ENCODE results near the gene TNFAIP2.
A peak's percentile ranks its signal among the peaks of the same experiment; 100 is the strongest.
"Not testable (repeated sequence)": the region's sequence is repeated elsewhere in the genome, so short reads cannot be mapped to it uniquely, and the experiment has no call there.

Gene TNFAIP2

DNA sequence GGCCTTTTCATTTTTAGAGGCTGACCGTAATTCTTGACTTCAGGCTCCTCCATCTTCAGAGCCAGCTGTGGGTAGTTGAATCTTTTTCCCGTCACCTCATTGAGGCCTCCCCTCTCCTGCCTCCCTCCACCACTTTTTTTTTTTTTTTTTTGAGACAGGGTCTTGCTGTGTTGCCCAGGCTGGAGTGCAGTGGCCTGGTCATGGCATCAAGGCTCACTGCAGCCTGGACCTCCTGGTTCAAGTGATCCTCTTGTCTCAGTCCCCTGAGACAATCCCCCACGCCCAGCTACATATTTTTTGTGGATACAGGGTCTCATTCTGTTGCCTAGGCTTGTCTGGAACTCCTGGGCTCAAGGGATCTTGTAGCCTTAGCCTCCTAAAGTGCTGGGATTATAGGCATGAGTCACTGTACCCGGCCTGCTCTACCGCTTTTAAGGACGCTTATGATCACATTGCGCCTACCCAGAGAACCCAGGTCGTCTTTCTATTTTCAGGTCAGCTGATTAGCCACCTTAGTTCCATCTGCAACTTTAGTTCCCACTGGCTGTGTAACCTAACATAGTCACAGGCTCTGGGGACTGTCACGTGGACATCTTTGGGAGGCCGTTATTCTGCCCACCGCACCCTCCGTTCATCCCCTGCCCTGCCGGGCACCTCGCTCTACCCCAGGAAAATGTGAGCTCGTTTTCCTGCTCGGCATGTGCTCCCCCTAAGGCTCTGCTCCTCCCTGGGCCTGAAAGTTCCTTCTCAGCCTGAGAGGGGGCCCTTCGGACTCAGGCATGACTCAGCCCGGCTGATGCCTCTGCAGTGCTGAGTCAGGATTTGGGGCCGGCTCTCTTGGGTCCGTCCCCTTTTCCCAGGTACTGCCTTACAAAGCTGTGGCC lies 13.4 kb downstream of the TNFAIP2 start:
- DNase-seq, result no peak

DNA sequence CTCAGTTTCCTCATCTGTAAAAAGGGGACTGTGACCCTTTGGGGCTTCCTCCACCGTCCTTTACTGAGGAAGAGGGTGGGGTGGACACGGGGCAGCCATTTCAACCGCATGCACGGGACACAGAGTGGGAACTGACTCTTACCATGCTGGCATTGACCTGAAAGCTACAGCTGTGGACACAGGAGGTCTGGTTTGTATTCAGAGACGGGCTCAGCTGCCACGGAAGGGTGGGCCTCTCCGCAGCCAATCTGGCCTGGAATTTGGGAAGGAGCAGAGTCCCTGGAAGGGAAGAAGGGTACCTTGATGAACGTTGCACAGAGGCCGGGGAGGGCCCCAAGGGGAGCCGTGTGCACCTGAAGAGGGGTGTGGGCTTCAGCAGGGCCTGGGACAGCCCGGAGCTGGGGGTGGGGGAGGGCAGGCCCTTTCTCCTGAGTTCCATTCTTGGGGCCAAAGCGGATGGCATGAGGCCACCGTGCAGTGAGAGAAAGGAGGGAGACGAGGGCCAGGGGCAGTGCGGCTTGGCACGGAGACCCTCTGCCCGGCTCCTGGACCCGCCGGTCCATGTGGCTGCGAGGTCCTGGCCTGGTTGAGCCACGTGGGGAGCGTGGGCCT lies 14.5 kb downstream of the TNFAIP2 start:
- no peak for DNase-seq

DNA sequence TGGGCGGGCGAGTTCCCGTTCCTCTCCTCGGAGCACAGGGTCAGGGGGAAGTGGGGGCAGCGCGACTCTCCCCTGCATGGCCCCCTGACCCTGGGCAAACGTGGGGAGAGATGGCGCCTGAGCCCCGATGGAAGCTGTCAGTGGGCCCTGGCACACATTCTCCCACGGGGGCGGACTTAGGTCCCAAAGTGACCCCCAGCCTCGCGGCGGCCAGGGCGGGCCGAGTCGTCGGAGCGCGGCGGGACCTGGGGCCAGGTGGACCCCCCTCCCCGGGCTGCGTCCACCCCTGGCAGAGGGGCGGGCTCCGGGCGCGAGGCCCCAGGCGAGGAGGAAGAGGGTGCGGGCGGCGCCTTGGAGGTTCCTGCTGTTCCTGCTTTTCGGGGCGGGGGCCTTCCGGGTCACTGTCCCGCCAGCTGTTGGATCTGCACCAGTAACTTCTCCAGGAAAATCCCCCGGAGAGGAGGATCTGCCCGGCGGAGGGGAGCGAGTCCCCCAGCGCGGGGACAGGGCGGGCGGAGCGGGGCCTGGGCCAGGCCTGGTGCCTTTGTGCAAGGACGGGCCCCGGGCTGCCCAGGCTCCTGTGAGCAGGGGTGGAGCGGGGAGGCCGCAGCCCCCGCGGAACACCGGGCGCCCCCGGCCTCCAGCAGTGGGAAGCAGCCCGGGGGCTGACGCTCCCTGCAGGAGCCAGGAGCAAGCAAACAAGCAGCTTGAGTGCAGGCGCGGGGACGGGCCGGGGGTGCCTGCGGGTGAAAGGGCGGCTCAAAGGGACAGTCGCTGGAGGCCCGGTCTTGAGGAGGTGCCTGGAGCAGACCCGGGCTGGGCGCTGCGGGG lies 15.3 kb downstream of the TNFAIP2 start:
- no peak for DNase-seq

DNA sequence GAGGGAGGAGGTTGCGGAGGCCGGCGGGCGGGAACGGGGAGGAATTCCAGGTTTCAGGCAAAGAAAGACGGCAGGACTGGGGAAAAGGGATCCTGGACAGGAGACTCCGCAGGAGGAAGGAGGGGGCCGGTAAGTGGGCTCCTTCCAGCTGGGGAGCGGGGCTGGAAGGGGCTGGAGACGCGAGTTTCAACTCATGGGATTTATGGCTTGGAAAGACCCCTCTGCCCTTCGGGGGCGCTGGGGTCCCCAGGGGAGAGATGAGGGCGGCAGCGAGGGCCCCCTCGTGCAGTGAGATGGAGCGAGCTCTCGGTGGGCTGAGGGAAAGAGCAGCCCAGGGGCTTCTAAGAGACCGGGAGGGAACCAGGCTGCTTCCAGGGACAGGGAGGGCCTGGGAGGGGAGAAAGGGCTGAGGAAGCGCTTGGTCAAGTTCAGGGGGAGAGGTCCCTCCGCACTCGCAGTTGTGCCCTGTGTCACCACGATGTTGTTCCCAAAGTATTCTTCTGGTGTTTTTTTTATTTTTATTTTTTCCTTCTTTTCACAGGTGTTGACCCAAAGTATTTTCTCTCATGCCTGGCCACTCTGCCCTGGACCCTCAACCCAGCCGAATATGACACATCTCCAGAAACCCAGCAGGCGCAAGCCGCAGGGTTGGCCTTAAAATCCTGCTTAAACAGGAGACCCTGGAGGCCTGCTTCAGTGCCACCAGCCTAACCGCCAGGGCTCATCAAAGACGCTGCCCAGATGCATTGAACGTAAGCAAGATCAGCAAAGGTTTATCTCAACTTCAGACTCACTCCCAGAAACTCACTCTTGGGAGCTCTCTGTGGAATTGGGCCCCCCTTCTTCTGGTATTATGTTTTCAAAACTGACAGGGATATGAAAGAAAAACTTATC lies 16.1 kb downstream of the TNFAIP2 start:
- no peak for DNase-seq

DNA sequence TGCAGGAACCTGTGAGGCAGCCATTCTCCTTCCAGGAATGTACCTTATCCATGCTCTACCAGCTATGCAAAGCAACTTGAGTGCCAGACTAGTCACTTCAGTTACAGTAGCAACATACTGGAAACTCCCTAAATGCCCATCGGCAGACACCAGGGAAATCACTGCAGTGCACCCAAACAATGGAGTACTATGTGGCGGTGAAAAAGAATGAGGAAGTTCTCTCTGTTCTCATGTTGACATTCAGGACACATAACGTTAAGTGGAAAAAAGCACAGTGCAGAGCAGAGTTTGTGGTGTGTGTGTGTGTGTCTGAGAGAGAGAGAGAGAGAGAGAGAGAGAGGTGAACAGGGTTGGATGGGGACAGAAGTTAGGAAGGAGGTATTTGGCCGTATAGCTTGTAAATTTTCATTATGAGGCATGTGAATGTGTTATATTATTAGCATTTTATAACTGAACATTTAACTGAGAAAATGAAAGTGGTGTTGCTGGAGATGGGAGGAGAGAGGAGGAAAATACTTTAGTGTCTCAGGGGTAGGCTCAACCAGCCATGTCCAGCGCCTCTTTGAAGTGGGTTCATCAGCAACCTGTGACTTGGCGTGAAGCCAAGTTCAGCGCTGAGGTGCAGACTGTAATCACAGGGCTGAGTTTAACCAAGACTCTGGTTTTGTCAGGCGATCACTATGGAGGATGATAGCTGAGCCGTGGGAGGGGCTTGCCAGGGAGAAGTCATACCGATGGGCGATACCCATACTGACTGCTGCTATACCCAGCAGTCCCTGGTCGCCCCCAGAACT lies 17.3 kb downstream of the TNFAIP2 start:
- DNase-seq, result peak; percentile 92

DNA sequence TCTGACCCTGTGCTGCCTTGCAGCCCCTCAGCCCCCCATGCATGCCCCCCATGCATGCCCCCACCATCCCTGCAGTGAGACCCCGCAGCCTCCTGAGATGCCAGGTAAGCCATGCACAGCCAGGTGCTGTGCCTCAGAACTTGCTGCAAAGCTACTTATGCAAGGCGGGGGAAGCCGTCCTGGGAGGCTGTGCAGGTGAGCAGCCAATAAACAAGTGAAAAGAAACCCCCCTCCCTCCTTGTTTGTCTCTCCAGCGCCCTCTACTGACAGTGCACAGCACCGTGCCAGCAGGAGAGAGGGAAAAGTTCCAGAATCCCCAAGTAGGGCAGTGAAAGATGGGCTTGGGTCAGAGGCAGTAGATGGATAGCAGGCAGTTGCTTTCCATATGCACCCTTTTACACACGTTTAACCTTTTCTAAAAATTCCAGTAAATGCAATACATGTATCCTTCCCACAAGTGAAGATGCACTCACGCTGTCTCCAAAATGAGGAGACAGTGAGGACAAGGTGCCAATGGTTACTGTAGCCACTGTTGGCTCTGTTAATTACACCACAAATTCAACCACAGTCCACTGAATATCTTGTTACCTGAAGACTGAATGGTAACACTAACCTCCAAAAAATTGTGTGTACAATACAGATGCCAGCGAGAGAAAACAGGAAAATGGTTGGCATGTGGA lies 18.0 kb downstream of the TNFAIP2 start:
- peak; percentile 77 for DNase-seq

DNA sequence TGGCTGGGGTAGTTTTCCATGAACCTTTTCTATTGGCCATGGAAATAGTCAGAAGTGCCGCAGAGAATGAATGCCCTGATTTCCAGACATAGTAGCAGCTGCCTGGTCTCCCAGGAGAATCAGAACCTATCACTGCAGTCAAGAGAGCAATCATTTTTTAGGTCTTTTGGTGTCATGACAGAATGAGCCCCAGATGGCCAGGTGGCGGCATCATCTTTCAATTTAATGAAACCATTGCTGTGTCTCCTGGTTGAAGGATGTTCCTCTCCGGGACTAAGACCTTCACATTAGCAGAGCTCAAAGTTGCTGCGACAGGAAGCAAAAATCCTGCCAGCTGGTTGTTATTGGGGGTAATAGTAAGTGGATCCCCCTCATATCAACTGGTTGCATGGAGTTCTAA lies 18.8 kb downstream of the TNFAIP2 start:
- no peak for DNase-seq

DNA sequence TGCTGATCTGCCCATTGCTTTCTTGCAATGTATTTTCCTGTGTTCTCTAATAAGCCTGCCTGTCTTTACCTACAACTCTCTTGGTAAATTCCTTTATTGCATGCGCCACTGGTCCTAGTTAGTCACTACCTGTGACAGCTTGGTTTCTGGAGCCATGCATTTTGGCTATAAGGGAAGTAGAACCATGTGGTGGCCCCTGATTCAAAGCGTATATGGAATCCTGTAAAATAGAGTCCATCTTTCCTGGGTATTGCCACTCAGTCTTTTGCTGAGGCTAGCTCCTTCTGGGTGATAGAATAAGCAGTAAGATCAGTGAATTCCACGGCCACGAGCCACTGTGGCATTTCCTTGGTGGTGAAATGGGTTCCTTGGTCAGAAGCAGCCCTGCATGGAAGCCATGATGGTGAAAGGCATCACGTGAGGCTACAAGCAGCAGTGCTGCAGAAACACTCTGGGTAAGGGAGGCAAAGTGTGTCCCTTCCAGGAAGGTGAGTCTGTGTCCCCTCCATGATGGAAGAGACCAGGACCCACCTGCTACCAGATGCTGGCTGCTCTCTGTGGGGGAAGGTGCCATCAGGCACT lies 19.6 kb downstream of the TNFAIP2 start:
- DNase-seq, result no peak

DNA sequence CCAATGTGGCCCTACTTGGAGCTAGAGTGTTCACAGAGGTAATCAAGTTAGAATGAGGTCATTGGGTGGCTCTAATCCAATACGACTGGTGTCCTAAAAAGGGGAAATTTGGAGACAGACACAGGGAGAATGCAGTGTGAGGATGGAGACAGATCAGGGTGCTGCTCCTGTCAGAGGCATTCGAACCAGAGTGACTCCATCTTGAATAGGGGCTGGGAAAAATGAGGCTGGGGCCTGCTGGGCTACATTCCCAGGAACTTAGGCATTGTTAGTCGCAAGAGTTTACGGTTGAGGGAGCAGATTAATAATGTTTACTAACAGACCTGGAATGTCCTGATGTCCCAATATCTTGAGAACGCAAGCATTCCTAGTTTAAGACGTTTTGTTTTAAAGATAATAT lies 20.2 kb downstream of the TNFAIP2 start:
- no peak for DNase-seq

DNA sequence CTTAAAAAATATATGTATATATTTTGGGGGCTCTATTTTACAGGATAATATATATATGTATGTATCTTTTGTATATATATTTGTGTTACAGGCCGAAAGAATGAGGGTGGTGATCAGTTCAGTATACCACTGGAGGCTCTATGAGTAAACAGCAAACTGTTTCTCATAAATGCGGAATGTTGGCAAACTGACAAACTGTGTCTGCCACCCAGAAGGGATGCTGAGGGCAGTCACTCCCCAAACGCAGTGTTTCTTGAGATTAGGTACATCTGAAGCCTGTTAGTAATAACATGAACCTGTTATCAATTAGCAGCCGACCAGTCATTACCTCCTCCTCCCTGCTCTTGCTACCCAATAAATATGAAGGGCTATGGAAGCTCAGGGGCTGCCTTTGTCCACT lies 20.8 kb downstream of the TNFAIP2 start:
- DNase-seq, result no peak

DNA sequence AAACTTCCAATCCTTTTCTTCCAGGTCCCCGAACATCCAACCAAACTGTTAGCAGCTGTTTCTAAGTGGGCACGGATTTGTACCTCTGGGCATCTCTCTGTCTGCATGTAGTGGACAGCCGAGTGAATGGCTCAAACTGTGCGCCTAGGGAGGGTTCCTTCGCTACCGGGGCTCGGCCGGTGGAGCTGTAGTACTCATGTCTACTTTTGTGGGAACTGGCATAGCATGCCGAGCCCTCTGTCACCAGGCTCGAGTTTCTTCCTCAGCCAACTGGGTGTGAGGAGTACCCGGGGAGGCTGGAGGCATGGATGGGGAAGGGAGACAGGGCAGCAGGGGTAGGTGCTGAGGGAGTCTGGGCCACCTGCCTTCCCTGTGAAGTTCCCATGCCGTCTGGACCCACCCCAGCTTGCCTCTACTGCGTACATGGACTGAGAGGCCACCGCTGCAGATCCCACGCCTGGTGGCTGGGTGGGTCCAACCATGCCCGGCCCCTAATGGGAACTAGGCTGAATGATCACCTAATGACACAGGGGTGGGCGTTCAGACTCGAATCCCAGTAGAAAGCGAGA lies 23.0 kb downstream of the TNFAIP2 start:
- no peak for DNase-seq

DNA sequence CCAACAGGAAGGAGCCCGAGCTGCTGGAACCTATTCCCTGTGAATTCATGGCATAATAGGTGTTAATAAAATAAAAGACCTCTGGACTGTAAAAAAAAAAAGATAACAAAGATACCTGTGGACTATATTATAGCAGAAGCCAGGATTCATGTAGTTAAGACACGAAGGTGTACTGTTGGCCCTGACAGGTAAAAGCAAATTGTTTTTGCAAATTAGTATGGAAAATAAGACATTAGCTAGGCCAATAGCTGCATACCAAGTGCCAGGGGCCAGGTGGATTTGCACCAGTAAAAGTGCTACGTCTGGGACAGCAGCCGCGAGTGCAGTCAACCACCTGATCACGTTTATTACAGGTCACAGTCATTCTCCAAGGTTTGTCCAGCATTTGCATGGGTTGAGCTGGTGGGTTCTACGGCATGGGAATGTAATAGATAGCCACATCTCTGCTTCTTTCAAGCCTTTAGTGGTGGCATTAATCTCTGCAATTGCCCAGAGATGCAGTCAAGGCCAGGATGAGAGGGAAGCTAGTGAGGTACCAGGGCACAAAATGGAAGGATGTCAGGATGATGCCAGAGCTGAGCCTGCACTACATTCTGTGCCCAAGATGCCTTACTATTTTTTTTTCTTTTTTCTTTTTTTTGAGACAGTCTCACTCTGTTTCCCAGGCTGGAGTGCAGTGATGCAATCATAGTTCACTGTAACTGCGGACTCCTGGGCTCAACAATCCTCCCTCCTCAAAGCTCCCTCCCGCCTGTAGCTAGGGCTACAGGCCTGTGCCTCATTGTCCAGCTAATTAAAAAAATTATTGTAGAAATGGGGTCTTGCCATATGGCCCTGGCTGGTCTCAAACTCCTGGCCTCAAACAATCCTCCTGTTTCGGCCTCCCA lies 26.3 kb downstream of the TNFAIP2 start:
- no peak for DNase-seq

DNA sequence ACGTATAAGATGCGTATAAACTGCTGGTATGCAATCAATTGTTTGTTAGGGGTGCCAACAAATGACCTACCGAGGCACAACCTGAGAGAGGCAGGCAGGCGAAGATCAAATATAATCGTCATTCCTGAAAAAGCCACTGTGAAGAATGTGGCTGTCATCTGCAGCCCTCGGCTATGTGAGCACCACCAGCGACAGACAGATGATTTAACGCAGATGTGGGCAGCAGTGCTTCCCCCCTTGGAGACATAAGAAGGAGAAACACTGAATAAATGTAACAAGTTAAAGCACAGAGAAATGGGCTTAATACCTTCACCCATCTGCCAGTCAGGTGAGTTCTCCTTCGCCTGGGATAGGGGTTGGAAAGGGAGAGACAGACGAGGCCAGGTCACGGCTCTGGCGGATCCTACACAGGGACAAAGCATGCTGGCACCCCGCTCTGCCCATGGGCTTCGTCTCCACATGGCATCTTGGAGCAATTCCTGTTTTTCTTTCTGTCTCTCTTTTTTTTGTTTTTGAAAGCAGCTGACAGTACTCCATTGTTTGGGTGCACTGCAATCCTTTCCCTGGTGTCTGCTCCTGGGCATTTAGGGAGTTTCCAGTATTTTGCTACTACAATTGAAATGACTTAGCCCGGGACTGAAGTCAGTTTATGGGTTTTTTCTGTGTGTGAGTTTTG lies 28.1 kb downstream of the TNFAIP2 start:
- no peak for DNase-seq

DNA sequence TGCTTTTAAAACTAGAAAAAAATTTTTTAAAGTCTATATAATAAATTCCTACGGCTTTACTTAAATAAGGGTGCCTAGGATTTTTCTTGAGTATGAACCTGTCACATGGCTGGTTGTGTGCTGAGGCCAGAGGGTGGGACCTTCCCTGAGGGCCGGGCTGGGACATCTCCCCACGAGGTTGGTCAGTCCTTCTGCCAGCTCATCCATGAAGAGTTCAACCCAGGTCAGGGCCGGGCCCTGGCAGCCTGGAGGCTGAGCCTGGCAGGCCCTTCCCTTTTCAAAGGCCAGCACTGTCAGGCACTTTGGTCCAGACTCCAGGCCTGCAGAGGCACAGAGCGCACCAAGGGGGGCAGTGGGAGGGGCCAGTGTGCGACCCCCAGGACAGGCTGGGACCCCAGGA lies 31.7 kb downstream of the TNFAIP2 start:
- DNase-seq, result no peak

DNA sequence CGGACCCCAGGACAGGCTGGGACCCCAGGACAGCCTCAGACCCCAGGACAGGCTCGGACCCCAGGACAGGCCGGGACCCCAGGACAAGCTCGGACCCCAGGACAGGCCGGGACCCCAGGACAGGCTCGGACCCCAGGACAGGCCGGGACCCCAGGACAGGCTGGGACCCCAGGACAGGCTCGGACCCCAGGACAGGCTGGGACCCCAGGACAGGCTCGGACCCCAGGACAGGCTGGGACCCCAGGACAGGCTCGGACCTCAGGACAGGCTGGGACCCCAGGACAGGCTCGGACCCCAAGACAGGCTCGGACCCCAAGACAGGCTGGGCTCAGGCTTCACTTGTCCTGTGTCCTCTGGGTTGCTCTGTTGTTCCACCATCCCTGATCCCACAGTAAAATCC lies 32.2 kb downstream of the TNFAIP2 start:
- not testable (repeated sequence) for DNase-seq

DNA sequence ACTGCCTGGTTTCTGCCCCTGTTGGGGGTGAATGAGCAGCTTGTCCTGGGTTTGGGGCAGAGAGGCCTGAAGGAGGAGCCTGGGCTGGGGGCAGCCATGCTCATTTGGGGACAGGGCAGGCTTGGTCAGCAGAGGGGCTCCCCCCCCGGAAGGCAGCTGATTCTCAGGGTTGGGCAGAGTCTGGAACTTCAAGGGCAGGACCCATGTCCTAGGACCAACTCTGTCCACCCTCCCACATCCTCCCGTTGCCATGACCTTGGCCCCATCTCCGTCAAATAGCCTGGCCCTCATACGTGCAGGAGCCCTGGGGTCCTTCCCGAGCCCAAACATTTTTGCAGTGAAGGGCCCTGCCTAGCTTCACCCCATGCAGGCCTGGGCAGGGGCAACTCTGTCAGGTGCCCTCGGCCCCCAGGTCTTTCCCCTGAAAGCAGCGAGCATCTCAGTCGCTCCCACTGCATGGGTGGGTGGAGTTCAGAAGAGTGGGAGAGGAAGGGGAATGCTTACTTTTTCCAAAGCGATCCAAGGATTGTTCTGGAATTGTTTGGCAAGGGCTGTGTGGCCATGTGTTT lies 32.6 kb downstream of the TNFAIP2 start:
- DNase-seq, result no peak

DNA sequence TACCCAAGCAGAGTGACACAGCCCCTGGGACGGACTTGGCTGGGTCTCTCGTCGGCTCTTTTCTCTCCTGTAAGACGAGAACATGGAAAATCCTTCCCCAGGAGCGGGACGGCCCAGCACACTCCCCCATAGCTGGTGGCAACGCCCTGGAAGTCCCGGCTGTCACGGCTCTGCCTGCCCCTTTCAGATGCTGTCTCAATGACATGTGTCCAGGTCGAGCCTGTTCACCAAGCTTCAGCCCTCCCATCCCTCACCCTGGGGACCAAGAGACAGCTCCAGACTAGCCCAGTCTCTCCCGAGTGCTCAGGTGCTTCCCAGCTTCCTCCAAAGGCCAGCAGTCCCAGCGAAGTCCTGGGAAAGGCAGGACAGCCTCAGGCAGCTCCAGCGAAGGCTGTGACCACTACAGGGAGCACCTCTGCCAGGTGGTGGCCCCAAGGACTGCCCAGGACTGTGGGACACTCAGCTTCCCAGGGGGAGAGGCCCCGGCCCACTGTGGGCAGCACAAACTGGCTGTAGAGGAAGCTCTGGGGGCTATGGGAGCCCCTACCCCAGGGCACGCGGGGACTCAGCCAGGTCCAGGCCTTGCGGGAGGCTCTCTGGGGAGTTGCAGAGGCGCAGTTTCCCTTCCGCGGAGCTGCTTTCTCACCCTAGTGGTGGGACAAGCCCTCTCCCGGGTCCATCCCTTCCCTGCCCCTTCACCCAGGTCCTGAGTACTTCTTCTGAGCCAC lies 33.6 kb downstream of the TNFAIP2 start:
- DNase-seq, result no peak

DNA sequence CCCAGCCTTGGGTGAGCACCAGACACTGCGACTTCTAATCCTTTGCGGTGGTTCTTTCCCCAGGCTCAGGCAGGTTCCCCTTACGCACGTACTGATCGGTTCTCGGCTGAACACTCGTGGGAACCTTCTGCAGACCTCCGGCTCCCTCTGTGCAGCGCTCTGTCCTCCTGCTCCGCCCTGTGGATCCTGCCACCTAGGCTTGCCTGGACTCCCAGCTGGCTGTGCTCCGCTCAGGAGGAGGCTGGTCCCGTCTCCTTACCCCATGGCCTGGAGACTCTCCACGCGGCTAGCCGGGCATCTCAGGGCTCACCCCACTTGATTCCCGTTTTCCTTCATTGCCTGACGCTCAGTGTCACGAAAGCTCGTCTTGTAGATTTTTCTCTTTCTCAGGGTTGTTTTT lies 34.7 kb downstream of the TNFAIP2 start:
- DNase-seq, result no peak

Data from NCI-H510A treated with DMSO at 0.1 percent for 48 hours (cell line).